Activated CD4-positive, alpha-beta T cell treated with anti-CD3 and anti-CD28 coated beads, Interleukin-2, amount 10 ng/mL, durations not matched to agents 7 days and 5 days (primary cell): ENCODE results near the gene MAP3K7. TPM values are rescaled to one million over a fixed set of nuclear protein-coding genes. Genes with fewer than 3 reads are reported as not detected.

Source experiments
- CTCF ChIA-PET: fragments of 350-600 bp; sonication (Branson Sonifier 250); formaldehyde crosslinking; loops from one replicate; lab custom pipeline; 2021; ENCODE audit warnings: antibody characterized with exemption; lab: Charles Lee
- POLR2A ChIA-PET: fragments of 350-600 bp; sonication (Branson Sonifier 250); formaldehyde crosslinking; loops from one replicate; lab custom pipeline; 2021; ENCODE audit warnings: antibody characterized with exemption; lab: Charles Lee
- DNase-seq: peaks from one replicate; pipeline ENCODE4 v3.0.0-alpha.2; 2020
- H3K27ac Mint-ChIP-seq: one replicate; pipeline ENCODE4 v1.8.0; 2021; ENCODE audit warnings: mild to moderate bottlenecking, moderate library complexity, mixed read lengths
- H3K27me3 Mint-ChIP-seq: one replicate; pipeline ENCODE4 v1.8.0; 2021; ENCODE audit warnings: mixed read lengths
- H3K36me3 Mint-ChIP-seq: one replicate; pipeline ENCODE4 v1.8.0; 2021; ENCODE audit warnings: low read depth, mixed read lengths
- H3K4me1 Mint-ChIP-seq: one replicate; pipeline ENCODE4 v1.8.0; 2021; ENCODE audit warnings: mixed read lengths
- H3K4me3 Mint-ChIP-seq: one replicate; pipeline ENCODE4 v1.8.0; 2021; ENCODE audit warnings: mild to moderate bottlenecking, moderate library complexity, mixed read lengths
- H3K9me3 Mint-ChIP-seq: one replicate; pipeline ENCODE4 v1.8.0; 2021; ENCODE audit warnings: mixed read lengths
- total RNA-seq, 2 experiments: library from RNA; stranded (reverse); gene quantifications; one replicate each; pipeline ENCODE4 v1.2.3, GENCODE V29; 2021

The MAP3K7 gene
- total RNA-seq, 2 experiments from 2014 or later: 29.1 to 35.2 TPM

- no peak for DNase-seq
- H3K4me1 Mint-ChIP-seq: peaks cover 96% of the 10 kb centered on the region
Measured at GRCh38 chr6:90469906-90470305, 117.0 kb downstream of the MAP3K7 start.

GRCh38 chr6:90468859-90469258, 118.0 kb downstream of the MAP3K7 start:
- Mint-ChIP-seq H3K9me3 (peaks cover 3% of the 10 kb centered on the region), H3K27me3 (peaks cover 3% of the 10 kb centered on the region), H3K27ac (no peak overlapping the region), H3K36me3 (peaks cover 12% of the 10 kb centered on the region), H3K4me1 (peaks cover 96% of the 10 kb centered on the region), H3K4me3 (no peak overlapping the region)
- DNase-seq: no peak
- POLR2A ChIA-PET: no interaction called here
- CTCF ChIA-PET: interaction anchor here (1.3 to 2.6 kb wide), 4 partner anchors 9 to 528 kb away, joined by 3 to 15 read pairs (median 3); no protein-coding TSS in a partner anchor

More at GRCh38 chr6:90469906-90470305, 117.0 kb downstream of the MAP3K7 start:
- H3K27me3 Mint-ChIP-seq: peaks cover 3% of the 10 kb centered on the region
- H3K27ac Mint-ChIP-seq: no peak overlapping the region
- ChIA-PET POLR2A (no interaction called here), CTCF (interaction anchor here (1.0 to 2.6 kb wide), 4 partner anchors 9 to 70 kb away, joined by 3 to 15 read pairs (median 5); no protein-coding TSS in a partner anchor)
- H3K36me3 Mint-ChIP-seq: peaks cover 9% of the 10 kb centered on the region
- peaks cover 3% of the 10 kb centered on the region for H3K9me3 Mint-ChIP-seq
- no peak overlapping the region for H3K4me3 Mint-ChIP-seq

GRCh38 chr6:90468080-90468479, 118.8 kb downstream of the MAP3K7 start:
- H3K4me1 Mint-ChIP-seq: peaks cover 96% of the 10 kb centered on the region
- ChIA-PET POLR2A (no interaction called here), CTCF (interaction anchor here (0.6 to 2.2 kb wide), 4 partner anchors 11 to 863 kb away, joined by 3 to 5 read pairs (median 3); no protein-coding TSS in a partner anchor)
- peaks cover 6% of the 10 kb centered on the region for H3K9me3 Mint-ChIP-seq
- DNase-seq: no peak
- H3K27me3 Mint-ChIP-seq: peaks cover 3% of the 10 kb centered on the region
- H3K36me3 Mint-ChIP-seq: peaks cover 16% of the 10 kb centered on the region
- H3K27ac Mint-ChIP-seq: no peak overlapping the region
- no peak overlapping the region for H3K4me3 Mint-ChIP-seq

GRCh38 chr6:90467546-90467945, 119.3 kb downstream of the MAP3K7 start:
- Mint-ChIP-seq H3K9me3 (peaks cover 6% of the 10 kb centered on the region), H3K4me3 (no peak overlapping the region), H3K27me3 (peaks cover 3% of the 10 kb centered on the region), H3K36me3 (peaks cover 18% of the 10 kb centered on the region), H3K27ac (no peak overlapping the region), H3K4me1 (peaks cover 95% of the 10 kb centered on the region)
- no peak for DNase-seq
- ChIA-PET CTCF (interaction anchor here (1.7 to 2.2 kb wide), 2 partner anchors 12 to 69 kb away, joined by 5 read pairs; no protein-coding TSS in a partner anchor), POLR2A (no interaction called here)

GRCh38 chr6:90466154-90466940, 120.5 kb downstream of the MAP3K7 start:
- peak; percentile 42 for DNase-seq
- H3K36me3 Mint-ChIP-seq: peaks cover 19% of the 10 kb centered on the region
- no peak overlapping the region for H3K4me3 Mint-ChIP-seq
- peaks cover 6% of the 10 kb centered on the region for H3K9me3 Mint-ChIP-seq
- CTCF ChIA-PET: interaction anchor here (1.2 to 2.2 kb wide), 4 partner anchors 13 to 68 kb away, joined by 4 to 5 read pairs (median 4); no protein-coding TSS in a partner anchor
- POLR2A ChIA-PET: interaction anchor here (0.7 kb wide), 1 partner anchor 121 kb away, joined by 3 read pairs; no protein-coding TSS in a partner anchor
- peaks cover 3% of the 10 kb centered on the region for H3K27me3 Mint-ChIP-seq
- peak overlapping the region; percentile 63 for H3K27ac Mint-ChIP-seq
- peaks cover 95% of the 10 kb centered on the region for H3K4me1 Mint-ChIP-seq

GRCh38 chr6:90465686-90466085, 121.2 kb downstream of the MAP3K7 start:
- H3K4me3 Mint-ChIP-seq: no peak overlapping the region

GRCh38 chr6:90464507-90464906, 122.4 kb downstream of the MAP3K7 start:
- Mint-ChIP-seq H3K27ac (peak overlapping the region; percentile 90), H3K9me3 (peaks cover 17% of the 10 kb centered on the region), H3K27me3 (peaks cover 3% of the 10 kb centered on the region), H3K4me1 (peaks cover 94% of the 10 kb centered on the region), H3K36me3 (peaks cover 29% of the 10 kb centered on the region), H3K4me3 (no peak overlapping the region)
- DNase-seq: no peak
- ChIA-PET CTCF (no interaction called here), POLR2A (no interaction called here)

More at GRCh38 chr6:90465686-90466085, 121.2 kb downstream of the MAP3K7 start:
- peaks cover 9% of the 10 kb centered on the region for H3K9me3 Mint-ChIP-seq
- DNase-seq: no peak
- peaks cover 19% of the 10 kb centered on the region for H3K36me3 Mint-ChIP-seq
- peaks cover 94% of the 10 kb centered on the region for H3K4me1 Mint-ChIP-seq
- peaks cover 3% of the 10 kb centered on the region for H3K27me3 Mint-ChIP-seq
- ChIA-PET POLR2A (interaction anchor here (0.7 kb wide), 1 partner anchor 122 kb away, joined by 3 read pairs; no protein-coding TSS in a partner anchor), CTCF (interaction anchor here (1.2 to 1.7 kb wide), 3 partner anchors 14 to 49 kb away, joined by 4 to 5 read pairs (median 4); no protein-coding TSS in a partner anchor)
- peak overlapping the region; percentile 63 for H3K27ac Mint-ChIP-seq

GRCh38 chr6:90463874-90464273, 123.0 kb downstream of the MAP3K7 start:
- peaks cover 34% of the 10 kb centered on the region for H3K36me3 Mint-ChIP-seq
- peaks cover 24% of the 10 kb centered on the region for H3K9me3 Mint-ChIP-seq
- H3K4me1 Mint-ChIP-seq: peaks cover 95% of the 10 kb centered on the region
- H3K27me3 Mint-ChIP-seq: peaks cover 3% of the 10 kb centered on the region
- ChIA-PET CTCF (interaction anchor here (0.5 to 0.8 kb wide), 3 partner anchors 60 to 541 kb away, joined by 3 to 7 read pairs (median 3); no protein-coding TSS in a partner anchor), POLR2A (no interaction called here)
- H3K4me3 Mint-ChIP-seq: peak overlapping the region; percentile 51
- DNase-seq: no peak
- H3K27ac Mint-ChIP-seq: peak overlapping the region; percentile 90
